Measurements from ENCODE around the gene SLC35B1. TPM values are rescaled to one million over a fixed set of nuclear protein-coding genes. Genes with fewer than 3 reads are reported as not detected.
"Not testable (repeated sequence)": the region's sequence is repeated elsewhere in the genome, so short reads cannot be mapped to it uniquely, and the experiment has no call there.

Gene SLC35B1
- total RNA-seq, 4 donors from 2014 or later, result 23.5 to 73.3 (median 56.2) TPM

DNA sequence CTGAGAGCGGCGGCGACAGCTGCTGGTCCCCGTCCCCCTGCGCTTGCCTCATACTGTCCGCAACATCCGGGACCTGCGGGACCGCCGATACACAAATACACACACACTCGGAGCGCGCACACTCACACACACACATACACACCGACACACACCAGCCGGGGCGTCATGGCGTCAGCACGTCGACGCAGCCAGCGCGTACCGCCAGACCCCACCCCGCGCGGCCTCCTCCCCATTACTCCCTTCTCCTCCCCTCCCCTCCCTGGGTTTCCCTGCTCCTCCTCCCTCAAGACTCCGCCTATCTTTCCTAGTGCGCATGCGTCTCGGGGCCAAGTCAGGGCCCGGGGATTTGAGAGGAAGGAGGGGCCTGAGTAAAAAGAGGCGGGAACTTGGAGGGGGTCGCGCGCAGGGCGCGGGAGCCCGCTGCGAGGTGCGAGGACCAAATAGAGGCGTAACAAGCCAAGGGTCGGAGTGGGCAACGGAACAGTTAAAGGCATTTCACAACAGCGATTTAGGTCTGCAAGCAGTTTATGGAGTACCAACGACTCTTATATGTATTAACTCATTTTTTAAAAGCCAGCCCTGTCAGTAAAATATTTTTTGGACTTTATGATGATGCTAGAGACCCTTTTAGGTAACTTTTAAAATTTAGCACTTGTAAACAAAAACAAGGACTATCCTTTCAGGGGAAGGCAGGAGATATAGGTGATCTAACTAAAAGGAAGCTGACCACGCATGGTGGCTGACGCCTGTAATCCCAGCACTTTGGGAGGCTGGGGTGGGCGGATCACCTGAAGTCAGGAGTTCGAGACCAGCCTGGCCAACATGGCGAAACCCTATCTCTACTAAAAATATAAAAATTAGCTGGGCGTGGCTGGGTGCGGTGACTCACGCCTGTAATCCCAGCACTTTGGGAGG lies 29.6 kb downstream of the SLC35B1 start, which contains the start of gene SPOP:
TSS of gene SPOP (minus strand) at position 165 of the 915 bp plus-strand sequence. CDS start 55,287 bp downstream, outside the sequence.
- peak; percentile 99 for DNase-seq
- Histone ChIP-seq H3K36me3 (no peaks in the 10 kb centered on the region), H3K27ac (peak within 1 kb of the TSS; percentile 92 to 97 (median 94)), H3K4me3 (peak within 1 kb of the TSS; percentile 35 to 66 (median 56)), H3K4me1 (peaks cover 16 to 45% (median 36%) of the 10 kb centered on the region in 4 donors), H3K27me3 (no peaks in the 10 kb centered on the region), H3K9me3 (no peaks in the 10 kb centered on the region)
- TF ChIP-seq POLR2A (IDR thresholded peaks at IDR 0.05) (peak; percentile 61), EP300 (IDR thresholded peaks at IDR 0.05; ENCODE audit: low read depth) (no peak), POLR2AphosphoS5 (IDR thresholded peaks at IDR 0.05) (peak; percentile 66 to 87 (median 83))
- intact Hi-C loops (cut with DNase I; ENCODE audit: low total_unique reads), result no loop called here
- 15 to 17% methylated on average over 21 to 49 of the region's 53 CpGs for WGBS, 2 donors (ENCODE audit: low coverage in 1 of 2)
- in situ Hi-C loops (cut with MboI; ENCODE audit: low pct_ligation_motif_present in 1 of 4, low pct_unique_long_range_greater_than_20kb in 1 of 4, low sequenced_read_pairs in 3 of 4), result no loop called here

DNA sequence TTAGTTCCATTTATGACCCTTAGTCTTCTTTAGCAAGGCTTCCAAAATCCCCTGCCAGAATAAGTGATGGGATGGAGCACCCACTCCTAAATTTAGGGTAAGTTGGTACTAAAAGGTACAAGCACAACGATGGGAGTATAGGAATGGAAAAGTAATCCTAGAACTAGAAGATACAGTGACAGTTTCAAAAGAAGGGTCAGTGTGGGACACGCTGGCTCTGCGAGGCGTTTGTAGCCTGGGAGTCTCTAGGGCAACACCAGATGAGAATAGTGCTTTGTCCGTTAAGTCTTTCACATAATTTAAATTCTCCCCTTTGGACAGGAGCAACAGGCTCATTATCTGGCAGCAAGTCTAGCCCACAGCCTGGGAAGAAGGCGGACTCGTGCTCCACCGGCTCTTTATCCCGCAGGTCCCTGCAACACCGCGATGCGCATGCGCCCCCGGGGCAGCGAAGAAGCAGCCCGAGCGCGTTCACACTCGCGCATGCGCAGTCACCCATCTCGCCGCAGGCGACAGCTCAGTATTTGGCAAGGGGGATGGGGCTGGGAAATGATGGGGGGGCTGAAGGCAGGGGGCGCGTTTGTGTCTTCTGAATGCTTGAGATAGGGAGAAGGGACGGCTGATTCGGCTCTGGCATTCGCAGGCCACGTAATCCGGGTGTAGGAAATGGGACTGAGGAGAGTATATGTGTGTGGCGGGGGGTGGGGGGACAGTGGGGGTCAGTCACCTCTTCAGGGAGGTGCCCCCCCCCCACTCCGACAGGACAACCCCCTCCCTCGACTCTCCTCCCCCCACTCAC lies 30.4 kb downstream of the SLC35B1 start:
- in situ Hi-C loops (cut with MboI; ENCODE audit: low pct_ligation_motif_present in 1 of 4, low pct_unique_long_range_greater_than_20kb in 1 of 4, low sequenced_read_pairs in 3 of 4), result no loop called here
- H3K9me3 ChIP-seq, result no peaks in the 10 kb centered on the region
- whole genome bisulfite sequencing, 2 donors (ENCODE audit: low coverage in 1 of 2), result 0 to 1% methylated on average over 5 to 34 of the region's 34 CpGs
- peaks cover 16 to 47% (median 37%) of the 10 kb centered on the region in 4 donors for H3K4me1 ChIP-seq
- peak overlapping the region; percentile 35 to 66 (median 56) for H3K4me3 ChIP-seq
- peak overlapping the region; percentile 92 to 97 (median 94) for H3K27ac ChIP-seq
- H3K27me3 ChIP-seq, result no peaks in the 10 kb centered on the region
- H3K36me3 ChIP-seq, result no peaks in the 10 kb centered on the region
- peak; percentile 97 for DNase-seq
- TF ChIP-seq, protein P1, sequence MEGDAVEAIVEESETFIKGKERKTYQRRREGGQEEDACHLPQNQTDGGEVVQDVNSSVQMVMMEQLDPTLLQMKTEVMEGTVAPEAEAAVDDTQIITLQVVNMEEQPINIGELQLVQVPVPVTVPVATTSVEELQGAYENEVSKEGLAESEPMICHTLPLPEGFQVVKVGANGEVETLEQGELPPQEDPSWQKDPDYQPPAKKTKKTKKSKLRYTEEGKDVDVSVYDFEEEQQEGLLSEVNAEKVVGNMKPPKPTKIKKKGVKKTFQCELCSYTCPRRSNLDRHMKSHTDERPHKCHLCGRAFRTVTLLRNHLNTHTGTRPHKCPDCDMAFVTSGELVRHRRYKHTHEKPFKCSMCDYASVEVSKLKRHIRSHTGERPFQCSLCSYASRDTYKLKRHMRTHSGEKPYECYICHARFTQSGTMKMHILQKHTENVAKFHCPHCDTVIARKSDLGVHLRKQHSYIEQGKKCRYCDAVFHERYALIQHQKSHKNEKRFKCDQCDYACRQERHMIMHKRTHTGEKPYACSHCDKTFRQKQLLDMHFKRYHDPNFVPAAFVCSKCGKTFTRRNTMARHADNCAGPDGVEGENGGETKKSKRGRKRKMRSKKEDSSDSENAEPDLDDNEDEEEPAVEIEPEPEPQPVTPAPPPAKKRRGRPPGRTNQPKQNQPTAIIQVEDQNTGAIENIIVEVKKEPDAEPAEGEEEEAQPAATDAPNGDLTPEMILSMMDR (IDR thresholded peaks at IDR 0.05), result no peak
- TF ChIP-seq POLR2AphosphoS5 (IDR thresholded peaks at IDR 0.05) (peak; percentile 61 to 83 (median 80)), POLR2A (IDR thresholded peaks at IDR 0.05) (peak; percentile 38)
- intact Hi-C loops (cut with DNase I; ENCODE audit: low total_unique reads), result no loop called here

DNA sequence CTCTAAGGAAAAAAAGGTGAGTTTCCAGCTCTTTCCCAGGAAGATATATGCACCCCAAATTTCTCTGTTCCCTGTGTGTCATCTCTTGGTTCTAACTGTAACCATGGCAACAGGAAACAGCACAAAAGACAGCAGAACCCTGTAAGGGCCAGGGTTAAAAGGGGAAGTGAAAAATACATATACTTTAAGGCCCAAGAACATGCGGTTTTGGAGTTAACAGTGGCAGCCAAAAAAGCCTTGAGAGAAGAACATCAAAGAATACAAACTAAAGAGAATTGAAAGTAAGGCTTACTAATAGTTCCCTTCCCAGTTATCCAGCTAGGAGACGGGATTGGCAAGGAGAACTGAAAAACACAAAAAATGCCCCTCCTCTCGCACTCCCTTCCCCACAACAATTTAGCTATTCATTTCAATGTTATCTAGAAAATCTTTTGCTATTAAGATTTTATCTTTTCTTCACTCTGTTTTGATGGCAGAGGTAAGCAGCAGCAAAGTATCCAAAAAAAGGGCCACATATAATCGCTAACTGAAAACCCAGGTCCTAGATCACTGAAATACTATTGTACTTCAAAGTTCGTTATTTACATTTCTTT lies 31.4 kb downstream of the SLC35B1 start:
- intact Hi-C loops (cut with DNase I; ENCODE audit: low total_unique reads) (no loop called here), in situ Hi-C loops (cut with MboI; ENCODE audit: low pct_ligation_motif_present in 1 of 4, low pct_unique_long_range_greater_than_20kb in 1 of 4, low sequenced_read_pairs in 3 of 4) (no loop called here)
- H3K9me3 ChIP-seq, result no peaks in the 10 kb centered on the region
- WGBS, 2 donors (ENCODE audit: low coverage in 1 of 2), result 26 to 30% methylated on average over 5 of the region's 5 CpGs
- H3K27me3 ChIP-seq, result no peaks in the 10 kb centered on the region
- no peaks in the 10 kb centered on the region for H3K36me3 ChIP-seq
- H3K27ac ChIP-seq, result peak overlapping the region; percentile 92 to 97 (median 94)
- peaks cover 16 to 57% (median 39%) of the 10 kb centered on the region in 4 donors for H3K4me1 ChIP-seq
- H3K4me3 ChIP-seq, result peak overlapping the region in 3 of 4 donors; percentile 45 to 66 (median 66)
- peak; percentile 14 for DNase-seq
- TF ChIP-seq POLR2A (IDR thresholded peaks at IDR 0.05), result no peak
- TF ChIP-seq, protein P1 (IDR thresholded peaks at IDR 0.05), result no peak
- TF ChIP-seq POLR2AphosphoS5 (IDR thresholded peaks at IDR 0.05), result no peak
- no peak for TF ChIP-seq EP300 (IDR thresholded peaks at IDR 0.05; ENCODE audit: low read depth)

DNA sequence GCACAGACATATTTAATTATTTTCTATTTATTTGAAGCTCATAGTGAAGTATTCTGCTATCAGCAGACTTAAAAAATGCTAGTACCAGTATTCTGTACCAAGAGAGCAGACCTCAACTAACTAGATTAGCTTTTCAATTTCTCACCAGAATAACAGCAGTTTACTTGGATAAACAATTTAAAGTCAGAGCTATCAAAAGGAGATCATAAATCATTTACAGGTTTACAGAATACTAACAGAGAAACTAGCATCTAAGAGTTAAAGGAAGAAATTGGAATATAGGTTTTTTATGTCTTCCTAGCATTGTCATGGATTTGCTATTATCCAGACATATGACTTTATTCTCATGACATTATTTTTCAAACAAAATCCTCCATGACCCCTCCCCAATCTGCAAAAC lies 33.3 kb downstream of the SLC35B1 start:
- no peaks in the 10 kb centered on the region for H3K36me3 ChIP-seq
- TF ChIP-seq POLR2AphosphoS5 (IDR thresholded peaks at IDR 0.05) (no peak), POLR2A (IDR thresholded peaks at IDR 0.05) (no peak), EP300 (IDR thresholded peaks at IDR 0.05; ENCODE audit: low read depth) (no peak)
- TF ChIP-seq, protein P1 (IDR thresholded peaks at IDR 0.05), result no peak
- H3K27me3 ChIP-seq, result no peaks in the 10 kb centered on the region
- peak overlapping the region; percentile 44 to 97 (median 93) for H3K27ac ChIP-seq
- H3K4me1 ChIP-seq, result peaks cover 16 to 75% (median 53%) of the 10 kb centered on the region in 4 donors
- no peak for DNase-seq
- no peaks in the 10 kb centered on the region for H3K9me3 ChIP-seq
- in situ Hi-C loops (cut with MboI; ENCODE audit: low pct_ligation_motif_present in 1 of 4, low pct_unique_long_range_greater_than_20kb in 1 of 4, low sequenced_read_pairs in 3 of 4) (no loop called here), intact Hi-C loops (cut with DNase I; ENCODE audit: low total_unique reads) (no loop called here)
- no peak overlapping the region for H3K4me3 ChIP-seq

DNA sequence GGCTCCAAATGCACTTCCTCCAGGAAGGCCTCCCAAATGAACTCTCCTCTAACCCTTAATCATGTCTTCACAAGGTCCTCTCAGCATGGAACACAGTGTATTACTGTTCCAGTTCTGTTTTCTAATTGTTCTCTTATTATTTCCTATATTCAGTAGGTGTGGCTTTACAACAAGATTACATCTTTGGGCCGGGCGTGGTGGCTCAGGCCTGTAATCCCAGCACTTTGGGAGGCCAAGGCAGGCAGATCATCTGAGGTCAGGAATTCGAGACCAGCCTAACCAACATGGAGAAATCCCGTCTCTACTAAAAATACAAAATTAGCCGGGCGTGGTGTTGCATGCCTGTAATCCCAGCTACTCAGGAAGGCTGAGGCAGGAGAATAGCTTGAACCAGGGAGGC lies 34.1 kb downstream of the SLC35B1 start:
- peak overlapping the region; percentile 44 to 97 (median 93) for H3K27ac ChIP-seq
- in situ Hi-C loops (cut with MboI; ENCODE audit: low pct_ligation_motif_present in 1 of 4, low pct_unique_long_range_greater_than_20kb in 1 of 4, low sequenced_read_pairs in 3 of 4); intact Hi-C loops (cut with DNase I; ENCODE audit: low total_unique reads); H3K27me3 ChIP-seq; DNase-seq; H3K36me3 ChIP-seq; H3K4me3 ChIP-seq; H3K9me3 ChIP-seq: not testable (repeated sequence)
- H3K4me1 ChIP-seq, result peaks cover 16 to 75% (median 53%) of the 10 kb centered on the region in 4 donors
- 62 to 78% methylated on average over 4 to 6 of the region's 6 CpGs for WGBS, 2 donors (ENCODE audit: low coverage in 1 of 2)
